Measurements from ENCODE around the gene RAC2. TPM values are rescaled to one million over a fixed set of nuclear protein-coding genes. Genes with fewer than 3 reads are reported as not detected.

Gene RAC2
- total and polyA plus RNA-seq, 2 of the 8 experiments (the other 6 are each of a cell fraction or from before 2014, with no cell fraction given) = 2.3 to 4.3 TPM

- TF ChIP-seq RXRA (IDR thresholded peaks at IDR 0.05; ENCODE audit: insufficient read depth, low read depth, low read length) (no peak), SAP30 (IDR thresholded peaks at IDR 0.05; ENCODE audit: insufficient read depth, insufficient replicate concordance, low read length) (no peak), BCL11A (IDR thresholded peaks at IDR 0.05; ENCODE audit: low read depth in 2 of 2, low read length in 2 of 2) (no peak)
These were observed 58.3 kb downstream of the RAC2 start (continued) for GRCh38 chr22:37185646-37186227.
